SK-N-SH (cell line): ENCODE measurements around the gene BMP7. TPM values are rescaled to one million over a fixed set of nuclear protein-coding genes. Genes with fewer than 3 reads are reported as not detected.

Experiments used
- CTCF ChIA-PET: fragments of 300-600, 350-600 bp; formaldehyde crosslinking; extraction: SDS; loops from one replicate; lab custom pipeline; 2021; lab: Yijun Ruan, JAX
- POLR2A ChIA-PET: fragments of 350-600 bp; sonication (Branson Sonifier 250); formaldehyde crosslinking; extraction: SDS; loops from one replicate; lab custom pipeline; 2020; ENCODE audit warnings: antibody characterized with exemption, inconsistent platforms; lab: Yijun Ruan, JAX
- DNase-seq: peaks from one replicate; pipeline ENCODE4 v3.0.0; 2012
- H2AFZ ChIP-seq: fragments of 200-600 bp; sonication (generic); 2 replicates; pipeline ENCODE4 v1.8.1; 2016; ENCODE audit warnings: antibody characterized with exemption, mild to moderate bottlenecking, low read depth
- H3F3A ChIP-seq: fragments of 200-600 bp; sonication (generic); replicated peaks from 2 replicates; pipeline ENCODE3; 2016; ENCODE audit warnings: antibody characterized with exemption, mild to moderate bottlenecking; ENCODE audit not compliant: insufficient read depth
- H3K27ac ChIP-seq, 2 experiments: fragments of 200-500 bp in 1 of 2; fragments of 200-600 bp in 1 of 2; sonication (Bioruptor generic) in 1 of 2; sonication (generic), shearing (Covaris generic) in 1 of 2; 2 replicates each; pipeline versions ENCODE4 v1.5.1 to v1.6.1; 2014 to 2016; ENCODE audit warnings: low read depth in 2 of 2, inconsistent platforms in 1 of 2, low read length in 1 of 2, mild to moderate bottlenecking in 1 of 2, mixed read lengths in 1 of 2
- H3K27me3 ChIP-seq: fragments of 200-600 bp; sonication (generic), shearing (Covaris generic); 2 replicates; pipeline ENCODE4 v1.6.1; 2016; ENCODE audit warnings: mixed run types; ENCODE audit not compliant: insufficient read depth
- H3K36me3 ChIP-seq, 2 experiments: fragments of 200-500 bp in 1 of 2; fragments of 200-600 bp in 1 of 2; sonication (Bioruptor generic) in 1 of 2; sonication (generic) in 1 of 2; replicated peaks in 1 of 2; 2 replicates each; pipeline versions ENCODE3 to v1.5.1; 2014 to 2016; ENCODE audit warnings: low read length in 1 of 2, mild to moderate bottlenecking in 1 of 2; ENCODE audit not compliant: insufficient read depth in 2 of 2, control insufficient read depth in 1 of 2
- H3K4me1 ChIP-seq, 2 experiments: fragments of 200-500 bp in 1 of 2; fragments of 200-600 bp in 1 of 2; sonication (Bioruptor generic) in 1 of 2; sonication (generic), shearing (Covaris generic) in 1 of 2; 2 replicates each; pipeline versions ENCODE4 v1.5.1 to v1.6.1; 2014 to 2016; ENCODE audit warnings: low read depth in 1 of 2, low read length in 1 of 2, mixed run types in 1 of 2; ENCODE audit not compliant: insufficient read depth in 2 of 2, control insufficient read depth in 1 of 2
- H3K4me2 ChIP-seq: fragments of 200-600 bp; sonication (generic), shearing (Covaris generic); 2 replicates; pipeline ENCODE4 v1.6.1; 2017; ENCODE audit warnings: mixed run types
- H3K4me3 ChIP-seq, 2 experiments: fragments of 200-500 bp in 1 of 2; fragments of 200-600 bp in 1 of 2; sonication (Bioruptor generic) in 1 of 2; sonication (generic), shearing (Covaris generic) in 1 of 2; 2 replicates each; pipeline versions ENCODE4 v1.5.1 to v1.8.1; 2014 to 2016; ENCODE audit warnings: low read depth in 2 of 2, inconsistent platforms in 1 of 2, low read length in 1 of 2, mild to moderate bottlenecking in 1 of 2, mixed read lengths in 1 of 2, moderate library complexity in 1 of 2
- H3K79me2 ChIP-seq: fragments of 200-600 bp; sonication (generic); 2 replicates; pipeline ENCODE4 v1.8.1; 2017; ENCODE audit warnings: mild to moderate bottlenecking; ENCODE audit not compliant: insufficient read depth
- H3K9ac ChIP-seq: fragments of 200-600 bp; sonication (generic); 2 replicates; pipeline ENCODE4 v1.6.1; 2017; ENCODE audit warnings: mixed run types
- H3K9me2 ChIP-seq: fragments of 200-600 bp; sonication (generic); 2 replicates; pipeline ENCODE4 v1.6.1; 2017; ENCODE audit warnings: mixed run types
- H3K9me3 ChIP-seq: fragments of 200-600 bp; sonication (generic); 2 replicates; pipeline ENCODE4 v1.6.1; 2017; ENCODE audit warnings: mixed run types, mild to moderate bottlenecking, moderate library complexity
- H4K20me1 ChIP-seq: fragments of 200-600 bp; sonication (generic); 2 replicates; pipeline ENCODE4 v1.6.1; 2017; ENCODE audit warnings: mild to moderate bottlenecking, mixed run types; ENCODE audit not compliant: insufficient read depth
- CHD2 ChIP-seq: fragments of 150-350 bp; IDR thresholded peaks from 2 replicates; pipeline ENCODE4 v1.6.1; 2018; ENCODE audit warnings: low read length; ENCODE audit not compliant: partially characterized antibody
- FOSL2 ChIP-seq: IDR thresholded peaks from 2 replicates; pipeline ENCODE4 v1.4.0; 2012; ENCODE audit warnings: low read depth, mild to moderate bottlenecking, moderate library complexity, borderline replicate concordance
- FOXJ3 ChIP-seq: sonication (generic); formaldehyde crosslinking; IDR thresholded peaks from 2 replicates; pipeline ENCODE4 v1.5.1; 2020; ENCODE audit warnings: mild to moderate bottlenecking, missing genetic modification reagents
- FOXM1 ChIP-seq: IDR thresholded peaks from 2 replicates; pipeline ENCODE4 v1.4.0; 2012; ENCODE audit warnings: low read depth, mild to moderate bottlenecking
- GABPA ChIP-seq: IDR thresholded peaks from 2 replicates; pipeline ENCODE4 v1.4.0; 2012; ENCODE audit warnings: low read depth, mild to moderate bottlenecking
- JUND ChIP-seq: IDR thresholded peaks from 2 replicates; pipeline ENCODE4 v1.4.0; 2012
- MAX ChIP-seq: IDR thresholded peaks from 2 replicates; pipeline ENCODE4 v1.4.0; 2012; ENCODE audit warnings: low read depth
- NFIC ChIP-seq: IDR thresholded peaks from 2 replicates; pipeline ENCODE4 v1.4.0; 2012; ENCODE audit warnings: borderline replicate concordance
- NRF1 ChIP-seq: IDR thresholded peaks from 2 replicates; pipeline ENCODE4 v1.6.1; 2012; ENCODE audit warnings: low read depth, mild to moderate bottlenecking, low read length
- PBX3 ChIP-seq: IDR thresholded peaks from 2 replicates; pipeline ENCODE4; 2012
- RAD21 ChIP-seq: IDR thresholded peaks from 2 replicates; pipeline ENCODE4 v1.6.1; 2012; ENCODE audit warnings: mild to moderate bottlenecking, low read length
- RCOR1 ChIP-seq: fragments of 150-350 bp; IDR thresholded peaks from 2 replicates; pipeline ENCODE4 v1.6.1; 2017; ENCODE audit warnings: antibody characterized with exemption, low read length
- REST ChIP-seq: IDR thresholded peaks from 2 replicates; pipeline ENCODE4 v1.6.1; 2012; ENCODE audit warnings: mild to moderate bottlenecking, low read depth, low read length, moderate library complexity
- RFX5 ChIP-seq: IDR thresholded peaks from 2 replicates; pipeline ENCODE4 v1.6.1; 2012; ENCODE audit warnings: mild to moderate bottlenecking, improper control_type of control experiment, low read length
- RXRA ChIP-seq: IDR thresholded peaks from 2 replicates; pipeline ENCODE4 v1.4.0; 2012; ENCODE audit warnings: low read depth, mild to moderate bottlenecking, borderline replicate concordance
- SIN3A ChIP-seq: IDR thresholded peaks from 2 replicates; pipeline ENCODE4 v1.6.1; 2012; ENCODE audit warnings: low read depth, mild to moderate bottlenecking, low read length, moderate library complexity, borderline replicate concordance
- TEAD4 ChIP-seq: IDR thresholded peaks from 2 replicates; pipeline ENCODE4 v1.4.0; 2012; ENCODE audit warnings: mild to moderate bottlenecking, borderline replicate concordance; ENCODE audit not compliant: insufficient read depth
- YY1 ChIP-seq: IDR thresholded peaks from 2 replicates; pipeline ENCODE4 v1.4.0; 2012; ENCODE audit warnings: low read depth, mild to moderate bottlenecking
- WGBS: methylation state at CpG from one replicate; pipeline ENCODE4 v1.1.6; 2017; ENCODE audit warnings: low lambda C conversion rate; 5-methylcytosine and 5-hydroxymethylcytosine counted together
- polyA plus RNA-seq, 3 experiments: library from polyadenylated mRNA; depleted of rRNA; stranded (reverse); fragments of >200 nt; gene quantifications; 2 replicates each; pipeline ENCODE4 v1.2.3, GENCODE V29; 2012
- TF ChIP-seq, protein P1 (sequence below): fragments of 200-600 bp; sonication (generic); IDR thresholded peaks from 2 replicates; pipeline ENCODE4 v1.6.1; 2017; ENCODE audit warnings: antibody characterized with exemption, mild to moderate bottlenecking, moderate library complexity

Gene BMP7
- polyA plus RNA-seq, 1 of the 3 experiments (the other 2 are of a cell fraction) = not detected

DNA sequence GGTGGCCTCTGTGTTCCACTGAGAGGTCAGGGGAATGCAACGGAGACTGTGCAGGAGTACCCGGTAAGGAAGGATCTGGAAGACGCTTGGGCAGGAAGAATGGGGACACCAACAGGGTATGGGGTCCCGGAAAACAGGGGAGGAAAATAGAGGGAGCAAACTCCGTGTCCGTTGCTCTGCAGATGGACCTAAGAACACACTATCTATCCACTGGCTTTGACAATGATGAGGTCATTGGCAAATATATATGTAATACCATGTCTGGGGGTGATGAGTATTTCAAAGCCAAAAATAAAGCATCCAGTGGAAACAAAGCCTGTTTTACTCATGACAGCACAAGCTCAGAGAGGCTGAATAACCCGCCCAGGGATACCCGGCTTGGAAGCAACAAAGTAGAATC, 80.2 kb downstream of the BMP7 start:
- no peak overlapping the region for H3K9ac ChIP-seq
- H3K4me2 ChIP-seq = no peak overlapping the region
- H3K36me3 ChIP-seq = no peaks in the 10 kb centered on the region
- ChIA-PET POLR2A (interaction anchor here (1.5 kb wide), 1 partner anchor 10 kb away, joined by 3 read pairs; no protein-coding TSS in a partner anchor), CTCF (no interaction called here)
- no peaks in the 10 kb centered on the region for H4K20me1 ChIP-seq
- H3K79me2 ChIP-seq = no peaks in the 10 kb centered on the region
- 48% methylated on average over 8 of the region's 8 CpGs for WGBS
- no peaks in the 10 kb centered on the region for H3K9me2 ChIP-seq
- H3F3A ChIP-seq = no peaks in the 10 kb centered on the region
- H3K9me3 ChIP-seq = no peaks in the 10 kb centered on the region
- H3K27me3 ChIP-seq = no peaks in the 10 kb centered on the region
- H3K27ac ChIP-seq = no peak overlapping the region
- TF ChIP-seq TEAD4 (no peak), NFIC (no peak), FOSL2 (no peak), RAD21 (no peak), RCOR1 (no peak), GABPA (no peak), PBX3 (no peak), RFX5 (no peak), FOXJ3 (CRISPR knock-in tag) (no peak), FOXM1 (no peak), JUND (no peak), SIN3A (no peak)
- TF ChIP-seq, protein P1, sequence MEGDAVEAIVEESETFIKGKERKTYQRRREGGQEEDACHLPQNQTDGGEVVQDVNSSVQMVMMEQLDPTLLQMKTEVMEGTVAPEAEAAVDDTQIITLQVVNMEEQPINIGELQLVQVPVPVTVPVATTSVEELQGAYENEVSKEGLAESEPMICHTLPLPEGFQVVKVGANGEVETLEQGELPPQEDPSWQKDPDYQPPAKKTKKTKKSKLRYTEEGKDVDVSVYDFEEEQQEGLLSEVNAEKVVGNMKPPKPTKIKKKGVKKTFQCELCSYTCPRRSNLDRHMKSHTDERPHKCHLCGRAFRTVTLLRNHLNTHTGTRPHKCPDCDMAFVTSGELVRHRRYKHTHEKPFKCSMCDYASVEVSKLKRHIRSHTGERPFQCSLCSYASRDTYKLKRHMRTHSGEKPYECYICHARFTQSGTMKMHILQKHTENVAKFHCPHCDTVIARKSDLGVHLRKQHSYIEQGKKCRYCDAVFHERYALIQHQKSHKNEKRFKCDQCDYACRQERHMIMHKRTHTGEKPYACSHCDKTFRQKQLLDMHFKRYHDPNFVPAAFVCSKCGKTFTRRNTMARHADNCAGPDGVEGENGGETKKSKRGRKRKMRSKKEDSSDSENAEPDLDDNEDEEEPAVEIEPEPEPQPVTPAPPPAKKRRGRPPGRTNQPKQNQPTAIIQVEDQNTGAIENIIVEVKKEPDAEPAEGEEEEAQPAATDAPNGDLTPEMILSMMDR = no peak
- H2AFZ ChIP-seq = no peak overlapping the region
- H3K4me3 ChIP-seq = no peak overlapping the region
- no peak for DNase-seq
- no peaks in the 10 kb centered on the region; a peak in 1 of 4 replicates for H3K4me1 ChIP-seq

GRCh38 chr20:57185188-57185743, 81.2 kb downstream of the BMP7 start:
- H3K36me3 ChIP-seq = no peaks in the 10 kb centered on the region
- ChIA-PET POLR2A (no interaction called here), CTCF (no interaction called here)
- no peak overlapping the region for H3K4me2 ChIP-seq
- H3K79me2 ChIP-seq = no peaks in the 10 kb centered on the region
- DNase-seq = no peak
- no peaks in the 10 kb centered on the region for H3K9me2 ChIP-seq
- H2AFZ ChIP-seq = no peak overlapping the region
- no peak overlapping the region for H3K9ac ChIP-seq
- H3K4me1 ChIP-seq = no peaks in the 10 kb centered on the region; a peak in 1 of 4 replicates
- H3K27me3 ChIP-seq = no peaks in the 10 kb centered on the region
- no peak overlapping the region for H3K4me3 ChIP-seq
- no peak for TF ChIP-seq FOSL2
- TF ChIP-seq FOXM1 = no peak
- TF ChIP-seq, protein P1 = no peak
- no peak for TF ChIP-seq RXRA
- no peak for TF ChIP-seq MAX
- no peak for TF ChIP-seq FOXJ3 (CRISPR knock-in tag)
- TF ChIP-seq REST = no peak
- TF ChIP-seq YY1 = no peak
- no peak for TF ChIP-seq CHD2
- TF ChIP-seq NRF1 = no peak
- WGBS = 17% methylated on average over 3 of the region's 3 CpGs
- H3K27ac ChIP-seq = no peak overlapping the region
- no peaks in the 10 kb centered on the region for H3F3A ChIP-seq
- H4K20me1 ChIP-seq = no peaks in the 10 kb centered on the region
- H3K9me3 ChIP-seq = no peaks in the 10 kb centered on the region
